PC-3 (cell line): ENCODE data around the gene UHRF1. TPM values are rescaled to one million over a fixed set of nuclear protein-coding genes. Genes with fewer than 3 reads are reported as not detected.
"Not testable (repeated sequence)": the region's sequence is repeated elsewhere in the genome, so short reads cannot be mapped to it uniquely, and the experiment has no call there.

Experiments used
- ATAC-seq: fragments of 200-7000 bp; cut with Tn5 transposase; 2 replicates; pipeline ENCODE4 v1.9.1; 2020; ENCODE audit warnings: mild to moderate bottlenecking, moderate library complexity
- BruUV-seq: library from RNA; stranded (reverse); fragments of 400-500 nt; replicated peaks from 2 replicates; lab custom pipeline; 2021; lab: Mats Ljungman, UMichigan
- CTCF ChIA-PET: fragments of 300-600 bp; sonication (Branson Sonifier 250); formaldehyde crosslinking; loops from one replicate; lab custom pipeline; 2022; ENCODE audit warnings: antibody characterized with exemption; lab: Charles Lee
- POLR2A ChIA-PET: fragments of 300-600 bp; sonication (Branson Sonifier 250); formaldehyde crosslinking; loops from one replicate; lab custom pipeline; 2022; ENCODE audit warnings: antibody characterized with exemption; ENCODE audit not compliant: unreplicated experiment; lab: Charles Lee
- DNase-seq: peaks from one replicate; pipeline ENCODE4 v3.0.0-alpha.2; 2015
- H2AFZ ChIP-seq: fragments of 300-600 bp; sonication (generic); 2 replicates; pipeline ENCODE4 v1.6.0; 2016; ENCODE audit warnings: antibody characterized with exemption, low read length
- H3F3A ChIP-seq: fragments of 300-600 bp; sonication (generic); one replicate; pipeline ENCODE4 v1.6.0; 2017; ENCODE audit warnings: antibody characterized with exemption, low read length, control low read depth, mild to moderate bottlenecking; ENCODE audit not compliant: unreplicated experiment
- H3K27ac ChIP-seq: fragments of 300-600 bp; sonication (generic); 2 replicates; pipeline ENCODE4 v1.5.1; 2016; ENCODE audit warnings: mild to moderate bottlenecking, low read length
- H3K27me3 ChIP-seq: fragments of 300-600 bp; sonication (generic); 2 replicates; pipeline ENCODE4 v1.6.1; 2016; ENCODE audit warnings: low read length, mixed read lengths
- H3K36me3 ChIP-seq: fragments of 300-600 bp; sonication (generic); 2 replicates; pipeline ENCODE4 v1.6.1; 2016; ENCODE audit warnings: low read depth, mixed run types, low read length, mixed read lengths
- H3K4me1 ChIP-seq: fragments of 300-600 bp; sonication (generic); 2 replicates; pipeline ENCODE4 v1.5.1; 2016; ENCODE audit warnings: low read length; ENCODE audit not compliant: insufficient read depth
- H3K4me2 ChIP-seq: fragments of 300-600 bp; sonication (generic); 2 replicates; pipeline ENCODE4 v1.6.0; 2016; ENCODE audit warnings: low read length
- H3K4me3 ChIP-seq: fragments of 300-600 bp; sonication (generic); 2 replicates; pipeline ENCODE4 v1.5.1; 2016; ENCODE audit warnings: mild to moderate bottlenecking, low read length, mixed read lengths
- H3K79me2 ChIP-seq: fragments of 300-600 bp; sonication (generic); 2 replicates; pipeline ENCODE4 v1.6.1; 2017; ENCODE audit warnings: low read length, mixed read lengths
- H3K9ac ChIP-seq: fragments of 300-600 bp; sonication (generic); 2 replicates; pipeline ENCODE4 v1.6.0; 2016; ENCODE audit warnings: mild to moderate bottlenecking, low read length
- H3K9me2 ChIP-seq: fragments of 300-600 bp; sonication (generic); replicated peaks from 2 replicates; pipeline ENCODE4 v1.6.1; 2016; ENCODE audit warnings: mixed run types, low read length, mixed read lengths
- H3K9me3 ChIP-seq: fragments of 300-600 bp; sonication (generic); 2 replicates; pipeline ENCODE4 v1.6.1; 2016; ENCODE audit warnings: low read length, mixed read lengths
- H4K20me1 ChIP-seq: fragments of 300-600 bp; sonication (generic); 2 replicates; pipeline ENCODE4 v1.6.1; 2016; ENCODE audit warnings: low read length, mixed read lengths
- CTCF ChIP-seq: fragments of 300-600 bp; sonication (generic); conservative IDR thresholded peaks from 2 replicates; pipeline ENCODE4 v1.5.1; 2017; ENCODE audit warnings: antibody characterized with exemption, low read depth, mild to moderate bottlenecking, low read length
- EZH2 ChIP-seq: fragments of 300-600 bp; sonication (generic); IDR thresholded peaks from one replicate; pipeline ENCODE4 v1.6.1; 2017; ENCODE audit warnings: antibody characterized with exemption, mild to moderate bottlenecking, low read length; ENCODE audit not compliant: unreplicated experiment
- EZH2phosphoT487 ChIP-seq: fragments of 300-600 bp; sonication (generic); IDR thresholded peaks from 2 replicates; pipeline ENCODE4 v1.6.1; 2018; ENCODE audit warnings: mild to moderate bottlenecking, antibody characterized with exemption, low read length, borderline replicate concordance
- intact Hi-C: fragments of 100-400 bp; cut with micrococcal nuclease; formaldehyde crosslinking; loops from 2 replicates; pipeline ENCODE4 v1.9.0; 2023
- total RNA-seq: library from RNA; depleted of rRNA; stranded (reverse); fragments of >200 nt; gene quantifications from 2 replicates; pipeline ENCODE4 v1.2.3, GENCODE V29; 2014

The UHRF1 gene
- total RNA-seq, 1 experiment from 2014 or later = 163 TPM

- Histone ChIP-seq H3K79me2 (peaks cover 83% of the 10 kb centered on the region), H3K9me2 (no peaks in the 10 kb centered on the region), H4K20me1 (peaks cover 45% of the 10 kb centered on the region), H3K36me3 (peaks cover 6% of the 10 kb centered on the region; the same call in 1 of the 2 replicates), H3K4me3 (peak overlapping the region; percentile 31; the same call in 1 of the 2 replicates), H3K9ac (no peak overlapping the region), H3K9me3 (no peaks in the 10 kb centered on the region), H3K4me1 (peaks cover 55% of the 10 kb centered on the region), H2AFZ (no peak overlapping the region), H3K27me3 (no peaks in the 10 kb centered on the region), H3F3A (peaks cover 1% of the 10 kb centered on the region), H3K27ac (peak overlapping the region; percentile 42), H3K4me2 (peak overlapping the region; percentile 98)
- ChIA-PET POLR2A (interaction anchor here (0.5 to 1.2 kb wide), 2 partner anchors 23 to 61 kb away, joined by 3 to 8 read pairs; no protein-coding TSS in a partner anchor), CTCF (interaction anchor here (0.9 kb wide), 2 partner anchors 54 to 59 kb away, joined by 4 read pairs; no protein-coding TSS in a partner anchor)
- no TSS peak for BruUV-seq
- intact Hi-C loops = loop anchor here (5.0 kb wide), 1 partner anchor 160 kb away; no protein-coding TSS in a partner anchor
- ATAC-seq (peak; percentile 23), DNase-seq (peak; percentile 91)
- TF ChIP-seq EZH2 (no peak), EZH2phosphoT487 (no peak), CTCF (no peak)
Measured at GRCh38 chr19:4972509-4973230, 63.4 kb downstream of the UHRF1 start.

GRCh38 chr19:4974880-4975469 is 65.7 kb downstream of the UHRF1 start:
- Histone ChIP-seq H3K4me2 (no peak overlapping the region), H2AFZ (no peak overlapping the region), H3K9me3 (no peaks in the 10 kb centered on the region), H3K27me3 (no peaks in the 10 kb centered on the region), H3K9ac (no peak overlapping the region), H4K20me1 (peaks cover 54% of the 10 kb centered on the region), H3K79me2 (peaks cover 100% of the 10 kb centered on the region), H3K4me1 (peaks cover 50% of the 10 kb centered on the region), H3K27ac (no peak overlapping the region), H3K36me3 (peaks cover 6% of the 10 kb centered on the region; the same call in 1 of the 2 replicates), H3K9me2 (no peaks in the 10 kb centered on the region), H3F3A (no peaks in the 10 kb centered on the region), H3K4me3 (no peak overlapping the region)
- ChIA-PET POLR2A (no interaction called here), CTCF (interaction anchor here (1.1 kb wide), 1 partner anchor 52 kb away, joined by 4 read pairs; no protein-coding TSS in a partner anchor)
- BruUV-seq = no TSS peak
- no peak for DNase-seq
- no peak for ATAC-seq
- TF ChIP-seq EZH2 (no peak), EZH2phosphoT487 (no peak), CTCF (no peak)
- intact Hi-C loops = loop anchor here (5.0 kb wide), 1 partner anchor 163 kb away; no protein-coding TSS in a partner anchor

- H3K9me3 ChIP-seq, H3K27me3 ChIP-seq, H3K4me3 ChIP-seq, H3K4me2 ChIP-seq, H2AFZ ChIP-seq, intact Hi-C loops, H3K36me3 ChIP-seq, H3K9ac ChIP-seq, H3F3A ChIP-seq, H3K9me2 ChIP-seq, DNase-seq, ATAC-seq, POLR2A ChIA-PET, BruUV-seq: not testable (repeated sequence)
- Histone ChIP-seq H3K4me1 (peaks cover 50% of the 10 kb centered on the region), H4K20me1 (peaks cover 48% of the 10 kb centered on the region), H3K79me2 (peaks cover 100% of the 10 kb centered on the region), H3K27ac (peak overlapping the region; percentile 35; the same call in 1 of the 2 replicates)
- CTCF ChIA-PET = interaction anchor here (1.1 kb wide), 1 partner anchor 51 kb away, joined by 4 read pairs; no protein-coding TSS in a partner anchor
Measured at GRCh38 chr19:4975601-4976000, 66.3 kb downstream of the UHRF1 start.
